Gastroesophageal sphincter (tissue), 3 donors: ENCODE measurements around the gene PTS.

Experiments
- POLR2AphosphoS5 ChIP-seq: sonication (generic); formaldehyde crosslinking; IDR thresholded peaks from one replicate; pipeline ENCODE4 v1.6.1; 2017; ENCODE audit warnings: antibody characterized with exemption
- TF ChIP-seq, protein P1 (sequence below), 4 experiments: fragments of 200-600 bp in 2 of 4; fragments of 450-650 bp in 2 of 4; sonication (generic) in 1 of 4; IDR thresholded peaks; one replicate each; pipeline ENCODE4 v1.5.1; 2017 to 2019; ENCODE audit warnings: antibody characterized with exemption in 4 of 4, mild to moderate bottlenecking in 2 of 4, moderate library complexity in 2 of 4

GRCh38 chr11:112179601-112180000 lies 46.6 kb upstream of the PTS start:
- TF ChIP-seq, protein P1, sequence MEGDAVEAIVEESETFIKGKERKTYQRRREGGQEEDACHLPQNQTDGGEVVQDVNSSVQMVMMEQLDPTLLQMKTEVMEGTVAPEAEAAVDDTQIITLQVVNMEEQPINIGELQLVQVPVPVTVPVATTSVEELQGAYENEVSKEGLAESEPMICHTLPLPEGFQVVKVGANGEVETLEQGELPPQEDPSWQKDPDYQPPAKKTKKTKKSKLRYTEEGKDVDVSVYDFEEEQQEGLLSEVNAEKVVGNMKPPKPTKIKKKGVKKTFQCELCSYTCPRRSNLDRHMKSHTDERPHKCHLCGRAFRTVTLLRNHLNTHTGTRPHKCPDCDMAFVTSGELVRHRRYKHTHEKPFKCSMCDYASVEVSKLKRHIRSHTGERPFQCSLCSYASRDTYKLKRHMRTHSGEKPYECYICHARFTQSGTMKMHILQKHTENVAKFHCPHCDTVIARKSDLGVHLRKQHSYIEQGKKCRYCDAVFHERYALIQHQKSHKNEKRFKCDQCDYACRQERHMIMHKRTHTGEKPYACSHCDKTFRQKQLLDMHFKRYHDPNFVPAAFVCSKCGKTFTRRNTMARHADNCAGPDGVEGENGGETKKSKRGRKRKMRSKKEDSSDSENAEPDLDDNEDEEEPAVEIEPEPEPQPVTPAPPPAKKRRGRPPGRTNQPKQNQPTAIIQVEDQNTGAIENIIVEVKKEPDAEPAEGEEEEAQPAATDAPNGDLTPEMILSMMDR (IDR thresholded peaks at IDR 0.05) = no peak
- TF ChIP-seq POLR2AphosphoS5 = no peak
